HepG2 (cell line): ENCODE data around the gene AGAP1. TPM values are rescaled to one million over a fixed set of nuclear protein-coding genes. Genes with fewer than 3 reads are reported as not detected.
A peak's percentile ranks its signal among the peaks of the same experiment; 100 is the strongest.

Experiments
- AGO1 ChIP-seq: fragments of 200-400 bp; formaldehyde crosslinking; IDR thresholded peaks from 2 replicates; pipeline ENCODE4 v1.6.1; 2017; ENCODE audit warnings: mild to moderate bottlenecking, low read depth, low read length, moderate library complexity; ENCODE audit not compliant: poor library complexity, severe bottlenecking
- ATAD3A ChIP-seq: sonication (generic); formaldehyde crosslinking; IDR thresholded peaks from 2 replicates; pipeline ENCODE4 v1.4.0; 2020; ENCODE audit warnings: missing genetic modification reagents
- BATF2 ChIP-seq: sonication (generic); formaldehyde crosslinking; IDR thresholded peaks from 2 replicates; pipeline ENCODE4 v1.8.0; 2022; ENCODE audit warnings: mild to moderate bottlenecking, missing genetic modification reagents, moderate library complexity
- CBX1 ChIP-seq: IDR thresholded peaks from one replicate; pipeline ENCODE4 v1.6.1; 2016; ENCODE audit warnings: antibody characterized with exemption, low read depth
- CCDC6 ChIP-seq: sonication (generic); formaldehyde crosslinking; IDR thresholded peaks from 2 replicates; pipeline ENCODE4 v1.8.1; 2022; ENCODE audit warnings: mild to moderate bottlenecking, missing genetic modification reagents, moderate library complexity
- CHCHD3 ChIP-seq: sonication (generic); formaldehyde crosslinking; IDR thresholded peaks from 2 replicates; pipeline ENCODE4 v1.8.0; 2022; ENCODE audit warnings: mild to moderate bottlenecking, missing genetic modification reagents, moderate library complexity
- FOXC1 ChIP-seq: sonication (generic); formaldehyde crosslinking; IDR thresholded peaks from 2 replicates; pipeline ENCODE4 v1.8.0; 2022; ENCODE audit warnings: mild to moderate bottlenecking, missing genetic modification reagents, borderline replicate concordance
- IRF1 ChIP-seq: sonication (generic); formaldehyde crosslinking; IDR thresholded peaks from 2 replicates; pipeline ENCODE4 v1.4.0; 2020; ENCODE audit warnings: low read depth, mild to moderate bottlenecking, missing genetic modification reagents
- LBX2 ChIP-seq: sonication (generic); formaldehyde crosslinking; IDR thresholded peaks from 2 replicates; pipeline ENCODE4 v1.5.0; 2020; ENCODE audit warnings: missing genetic modification reagents, mild to moderate bottlenecking, borderline replicate concordance
- NCOA1 ChIP-seq: sonication (generic); formaldehyde crosslinking; IDR thresholded peaks from 2 replicates; pipeline ENCODE4 v1.9.0; 2021; ENCODE audit warnings: missing genetic modification reagents
- NPAS2 ChIP-seq: sonication (generic); formaldehyde crosslinking; IDR thresholded peaks from 2 replicates; pipeline ENCODE4 v1.8.0; 2022; ENCODE audit warnings: mild to moderate bottlenecking, missing genetic modification reagents, borderline replicate concordance
- REL ChIP-seq: sonication (generic); formaldehyde crosslinking; conservative IDR thresholded peaks from 2 replicates; pipeline ENCODE4 v1.8.0; 2022; ENCODE audit warnings: mild to moderate bottlenecking, missing genetic modification reagents, moderate library complexity
- SRSF1 ChIP-seq: fragments of 200-400 bp; formaldehyde crosslinking; optimal IDR thresholded peaks from 2 replicates; pipeline ENCODE3; 2017; ENCODE audit warnings: mild to moderate bottlenecking, low read depth, low read length, moderate library complexity
- WIZ ChIP-seq: sonication (generic); formaldehyde crosslinking; IDR thresholded peaks from 2 replicates; pipeline ENCODE4 v1.5.1; 2020; ENCODE audit warnings: mild to moderate bottlenecking, missing genetic modification reagents
- ZBTB2 ChIP-seq: sonication (generic); formaldehyde crosslinking; IDR thresholded peaks from 2 replicates; pipeline ENCODE4 v1.8.0; 2022; ENCODE audit warnings: low read depth, missing genetic modification reagents
- ZIK1 ChIP-seq: sonication (generic); formaldehyde crosslinking; IDR thresholded peaks from 2 replicates; pipeline ENCODE4 v1.5.0; 2020; ENCODE audit warnings: mild to moderate bottlenecking, low read depth, missing genetic modification reagents, borderline replicate concordance
- ZNF205 ChIP-seq: IDR thresholded peaks from 2 replicates; pipeline ENCODE4 v1.6.1; 2018; ENCODE audit warnings: missing biosample characterization, missing genetic modification reagents
- ZNF260 ChIP-seq: sonication (generic); formaldehyde crosslinking; IDR thresholded peaks from 2 replicates; pipeline ENCODE4 v1.4.0; 2020; ENCODE audit warnings: missing genetic modification reagents, low read depth, mild to moderate bottlenecking, borderline replicate concordance
- ZNF496 ChIP-seq: sonication (generic); formaldehyde crosslinking; IDR thresholded peaks from 2 replicates; pipeline ENCODE4 v1.8.1; 2023; ENCODE audit warnings: mild to moderate bottlenecking, moderate library complexity, missing genetic modification reagents; ENCODE audit not compliant: insufficient replicate concordance
- ZNF550 ChIP-seq: sonication (generic); formaldehyde crosslinking; IDR thresholded peaks from 2 replicates; pipeline ENCODE4 v1.4.0; 2020; ENCODE audit warnings: mild to moderate bottlenecking, missing genetic modification reagents, borderline replicate concordance
- polyA plus RNA-seq, 8 experiments: library from polyadenylated mRNA; depleted of rRNA in 3 of 8; stranded (reverse) in 7 of 8; unstranded in 1 of 8; fragments of >200 nt; fragmentation: Illumina TruSeq in 4 of 8; extraction: Trizol in 4 of 8; gene quantifications; 2 replicates each; pipeline versions ENCODE4 v1.2.1 to v1.2.3, GENCODE V29; 2011 to 2016; ENCODE audit warnings: low read depth in 4 of 8, missing spikeins in 1 of 8, mixed read lengths in 1 of 8; ENCODE audit not compliant: insufficient read depth in 1 of 8
- total RNA-seq, 5 experiments: library from RNA; depleted of rRNA; stranded (reverse); fragments of >200 nt; fragmentation: Illumina TruSeq; extraction: Trizol; gene quantifications; 2 replicates each; pipeline ENCODE4 v1.2.3, GENCODE V29; 2016; ENCODE audit warnings: low read depth in 1 of 5
- TF ChIP-seq, protein P1 (sequence below): sonication (generic); formaldehyde crosslinking; IDR thresholded peaks from 2 replicates; pipeline ENCODE4 v1.4.0; 2020; ENCODE audit warnings: missing genetic modification reagents
- TF ChIP-seq, protein P2 (sequence below): IDR thresholded peaks from 2 replicates; pipeline ENCODE4 v1.6.1; 2012; ENCODE audit warnings: low read depth, low read length, improper control_type of control experiment
- TF ChIP-seq, protein P3 (sequence below): sonication (generic); formaldehyde crosslinking; IDR thresholded peaks from 2 replicates; pipeline ENCODE4 v1.5.1; 2020; ENCODE audit warnings: mild to moderate bottlenecking, missing genetic modification reagents, borderline replicate concordance

The AGAP1 gene
- total and polyA plus RNA-seq, 2 of the 13 experiments (the other 11 are each of a cell fraction or from before 2014, with no cell fraction given): 21.2 to 32.7 TPM

GRCh38 chr2:236117861-236118269 is 624.0 kb downstream of the AGAP1 start (continued):
- no peak for TF ChIP-seq ZNF260
- no peak for TF ChIP-seq ATAD3A (CRISPR knock-in tag)
- TF ChIP-seq FOXC1: no peak
- TF ChIP-seq SRSF1: no peak
- TF ChIP-seq NCOA1 (CRISPR knock-in tag): no peak
- no peak for TF ChIP-seq ZNF550
- no peak for TF ChIP-seq AGO1
- TF ChIP-seq CBX1: no peak
- no peak for TF ChIP-seq WIZ (CRISPR knock-in tag)
- TF ChIP-seq CHCHD3: no peak
- TF ChIP-seq REL (CRISPR knock-in tag): peak; percentile 59; the same call in 1 of the 2 replicates
- TF ChIP-seq LBX2 (CRISPR knock-in tag): no peak
- no peak for TF ChIP-seq ZNF496
- no peak for TF ChIP-seq IRF1 (CRISPR knock-in tag)
- TF ChIP-seq ZBTB2: 0 out of 2 replicates have a peak, but pooled peaks have one; percentile 26
- TF ChIP-seq, protein P1, sequence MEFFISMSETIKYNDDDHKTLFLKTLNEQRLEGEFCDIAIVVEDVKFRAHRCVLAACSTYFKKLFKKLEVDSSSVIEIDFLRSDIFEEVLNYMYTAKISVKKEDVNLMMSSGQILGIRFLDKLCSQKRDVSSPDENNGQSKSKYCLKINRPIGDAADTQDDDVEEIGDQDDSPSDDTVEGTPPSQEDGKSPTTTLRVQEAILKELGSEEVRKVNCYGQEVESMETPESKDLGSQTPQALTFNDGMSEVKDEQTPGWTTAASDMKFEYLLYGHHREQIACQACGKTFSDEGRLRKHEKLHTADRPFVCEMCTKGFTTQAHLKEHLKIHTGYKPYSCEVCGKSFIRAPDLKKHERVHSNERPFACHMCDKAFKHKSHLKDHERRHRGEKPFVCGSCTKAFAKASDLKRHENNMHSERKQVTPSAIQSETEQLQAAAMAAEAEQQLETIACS (CRISPR knock-in tag): no peak
- peak; percentile 74 for TF ChIP-seq ZNF205 (CRISPR knock-in tag)
- TF ChIP-seq, protein P2, sequence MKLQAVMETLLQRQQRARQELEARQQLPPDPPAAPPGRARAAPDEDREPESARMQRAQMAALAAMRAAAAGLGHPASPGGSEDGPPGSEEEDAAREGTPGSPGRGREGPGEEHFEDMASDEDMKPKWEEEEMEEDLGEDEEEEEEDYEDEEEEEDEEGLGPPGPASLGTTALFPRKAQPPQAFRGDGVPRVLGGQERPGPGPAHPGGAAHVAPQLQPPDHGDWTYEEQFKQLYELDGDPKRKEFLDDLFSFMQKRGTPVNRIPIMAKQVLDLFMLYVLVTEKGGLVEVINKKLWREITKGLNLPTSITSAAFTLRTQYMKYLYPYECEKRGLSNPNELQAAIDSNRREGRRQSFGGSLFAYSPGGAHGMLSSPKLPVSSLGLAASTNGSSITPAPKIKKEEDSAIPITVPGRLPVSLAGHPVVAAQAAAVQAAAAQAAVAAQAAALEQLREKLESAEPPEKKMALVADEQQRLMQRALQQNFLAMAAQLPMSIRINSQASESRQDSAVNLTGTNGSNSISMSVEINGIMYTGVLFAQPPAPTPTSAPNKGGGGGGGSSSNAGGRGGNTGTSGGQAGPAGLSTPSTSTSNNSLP: peak; percentile 91
- no peak for TF ChIP-seq ZIK1 (CRISPR knock-in tag)
- TF ChIP-seq CCDC6 (CRISPR knock-in tag): no peak
- no peak for TF ChIP-seq BATF2 (CRISPR knock-in tag)
- TF ChIP-seq, protein P3, sequence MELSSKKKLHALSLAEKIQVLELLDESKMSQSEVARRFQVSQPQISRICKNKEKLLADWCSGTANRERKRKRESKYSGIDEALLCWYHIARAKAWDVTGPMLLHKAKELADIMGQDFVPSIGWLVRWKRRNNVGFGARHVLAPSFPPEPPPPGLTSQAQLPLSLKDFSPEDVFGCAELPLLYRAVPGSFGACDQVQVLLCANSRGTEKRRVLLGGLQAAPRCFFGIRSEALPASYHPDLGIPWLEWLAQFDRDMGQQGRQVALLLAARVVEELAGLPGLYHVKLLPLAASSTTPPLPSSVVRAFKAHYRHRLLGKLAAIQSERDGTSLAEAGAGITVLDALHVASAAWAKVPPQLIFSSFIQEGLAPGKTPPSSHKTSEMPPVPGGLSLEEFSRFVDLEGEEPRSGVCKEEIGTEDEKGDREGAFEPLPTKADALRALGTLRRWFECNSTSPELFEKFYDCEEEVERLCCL (CRISPR knock-in tag): no peak
- no peak for TF ChIP-seq NPAS2 (CRISPR knock-in tag)
